Kidney epithelial cell (primary cell): ENCODE measurements around the gene GRIK5. TPM values are rescaled to one million over a fixed set of nuclear protein-coding genes. Genes with fewer than 3 reads are reported as not detected.
"Not testable (repeated sequence)": the region's sequence is repeated elsewhere in the genome, so short reads cannot be mapped to it uniquely, and the experiment has no call there.

ENCODE experiments used
- DNase-seq: peaks from one replicate; pipeline ENCODE4 v3.0.0-alpha.2; 2010; ENCODE audit warnings: low read depth
- H3K27me3 ChIP-seq: 2 replicates; pipeline ENCODE4 v1.6.0; 2011; ENCODE audit warnings: low read length; ENCODE audit not compliant: control insufficient read depth, insufficient read depth
- H3K36me3 ChIP-seq: 2 replicates; pipeline ENCODE4 v1.5.1; 2011; ENCODE audit warnings: low read length; ENCODE audit not compliant: control insufficient read depth, insufficient read depth
- H3K4me3 ChIP-seq: 2 replicates; pipeline ENCODE4 v1.5.1; 2011; ENCODE audit warnings: low read depth, mild to moderate bottlenecking, control low read depth, low read length
- total RNA-seq: library from RNA; depleted of rRNA; stranded (reverse); fragments of >200 nt; gene quantifications from 2 replicates; pipeline ENCODE4 v1.2.3, GENCODE V29; 2015
- TF ChIP-seq, protein P1 (sequence below): IDR thresholded peaks from 2 replicates; pipeline ENCODE4 v1.5.1; 2011; ENCODE audit warnings: mild to moderate bottlenecking, moderate library complexity, low read length, control low read depth, inconsistent platforms; ENCODE audit not compliant: insufficient read depth, poor library complexity, severe bottlenecking

GRIK5 gene
- total RNA-seq, 1 donor from 2014 or later, result 14.2 TPM

DNA sequence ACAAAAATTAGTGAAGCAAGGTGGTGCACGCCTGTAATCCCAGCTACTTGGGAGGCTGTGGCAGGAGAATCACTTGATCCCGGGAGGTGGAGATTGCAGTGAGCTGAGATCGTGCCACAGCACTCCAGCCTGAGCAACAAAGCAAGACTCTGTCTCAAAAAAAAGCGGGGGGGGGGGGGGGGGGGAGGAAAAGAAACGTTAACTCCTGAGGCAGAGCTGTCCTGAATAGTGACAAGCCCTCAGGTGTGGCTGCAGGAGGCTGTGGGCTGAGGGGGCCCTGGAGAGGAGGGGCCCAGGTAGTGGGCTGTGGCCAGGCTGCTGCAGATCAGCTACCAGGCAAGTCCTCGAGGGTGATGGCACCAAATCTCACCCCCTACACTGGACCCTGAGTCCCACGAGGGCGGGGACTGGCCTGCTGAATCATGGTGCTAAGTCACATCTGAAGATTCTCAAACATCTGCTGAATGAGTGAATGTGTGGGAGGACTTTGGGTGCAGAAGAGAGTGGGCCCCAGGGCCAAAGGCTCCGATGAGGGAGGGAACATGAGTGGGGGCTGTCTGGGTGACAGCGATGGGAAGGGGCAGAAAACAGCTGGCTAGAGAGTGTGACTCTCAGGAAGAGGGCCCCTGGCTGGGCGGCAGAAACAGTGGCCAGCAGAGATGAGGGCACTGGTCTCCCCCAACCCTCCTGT is 51.4 kb downstream of the GRIK5 start:
- TF ChIP-seq, protein P1, sequence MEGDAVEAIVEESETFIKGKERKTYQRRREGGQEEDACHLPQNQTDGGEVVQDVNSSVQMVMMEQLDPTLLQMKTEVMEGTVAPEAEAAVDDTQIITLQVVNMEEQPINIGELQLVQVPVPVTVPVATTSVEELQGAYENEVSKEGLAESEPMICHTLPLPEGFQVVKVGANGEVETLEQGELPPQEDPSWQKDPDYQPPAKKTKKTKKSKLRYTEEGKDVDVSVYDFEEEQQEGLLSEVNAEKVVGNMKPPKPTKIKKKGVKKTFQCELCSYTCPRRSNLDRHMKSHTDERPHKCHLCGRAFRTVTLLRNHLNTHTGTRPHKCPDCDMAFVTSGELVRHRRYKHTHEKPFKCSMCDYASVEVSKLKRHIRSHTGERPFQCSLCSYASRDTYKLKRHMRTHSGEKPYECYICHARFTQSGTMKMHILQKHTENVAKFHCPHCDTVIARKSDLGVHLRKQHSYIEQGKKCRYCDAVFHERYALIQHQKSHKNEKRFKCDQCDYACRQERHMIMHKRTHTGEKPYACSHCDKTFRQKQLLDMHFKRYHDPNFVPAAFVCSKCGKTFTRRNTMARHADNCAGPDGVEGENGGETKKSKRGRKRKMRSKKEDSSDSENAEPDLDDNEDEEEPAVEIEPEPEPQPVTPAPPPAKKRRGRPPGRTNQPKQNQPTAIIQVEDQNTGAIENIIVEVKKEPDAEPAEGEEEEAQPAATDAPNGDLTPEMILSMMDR, result no peak
- H3K4me3 ChIP-seq, result no peak overlapping the region
- no peak for DNase-seq
- no peaks in the 10 kb centered on the region for H3K27me3 ChIP-seq
- H3K36me3 ChIP-seq, result no peaks in the 10 kb centered on the region

DNA sequence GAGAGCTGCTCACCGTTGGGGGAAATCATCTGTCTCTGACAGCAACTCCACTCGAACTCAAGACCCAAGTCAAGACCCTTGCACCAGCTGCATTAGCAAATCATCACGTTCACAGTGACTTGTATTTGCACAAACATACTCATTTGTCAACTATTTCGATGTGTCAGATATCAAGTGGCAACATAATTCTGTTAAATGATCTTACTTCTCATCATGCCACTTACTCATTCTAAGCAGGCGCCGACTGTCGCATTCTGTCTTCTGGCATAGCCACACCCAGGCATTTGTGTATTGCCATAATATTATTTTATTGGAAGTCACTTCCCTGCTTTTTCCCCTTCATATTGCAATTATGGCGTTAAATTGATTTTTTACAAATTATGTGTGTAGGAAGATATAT is 53.0 kb downstream of the GRIK5 start:
- H3K36me3 ChIP-seq, result no peaks in the 10 kb centered on the region
- no peak for DNase-seq
- no peaks in the 10 kb centered on the region for H3K27me3 ChIP-seq
- H3K4me3 ChIP-seq, result no peak overlapping the region
- TF ChIP-seq, protein P1, result no peak

DNA sequence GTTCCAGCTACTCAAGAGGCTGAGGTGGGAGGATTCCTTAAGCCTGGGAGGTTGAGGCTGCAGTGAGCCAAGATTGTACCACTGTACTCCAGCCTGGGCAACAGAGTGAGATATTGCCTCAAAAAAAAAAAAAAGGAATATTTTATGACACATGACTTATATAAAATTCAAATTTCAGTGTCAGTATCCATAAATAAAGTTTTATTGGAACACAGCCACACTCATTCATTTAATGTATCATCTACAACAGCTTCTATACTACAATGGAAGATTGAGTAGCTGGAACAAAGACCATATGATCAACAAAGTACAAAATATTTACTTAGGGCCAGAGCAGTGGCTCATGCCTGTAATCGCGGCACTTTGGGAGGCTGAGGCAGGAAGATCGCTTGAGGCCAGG is 57.3 kb downstream of the GRIK5 start:
- H3K4me3 ChIP-seq, H3K36me3 ChIP-seq, H3K27me3 ChIP-seq, DNase-seq: not testable (repeated sequence)

DNA sequence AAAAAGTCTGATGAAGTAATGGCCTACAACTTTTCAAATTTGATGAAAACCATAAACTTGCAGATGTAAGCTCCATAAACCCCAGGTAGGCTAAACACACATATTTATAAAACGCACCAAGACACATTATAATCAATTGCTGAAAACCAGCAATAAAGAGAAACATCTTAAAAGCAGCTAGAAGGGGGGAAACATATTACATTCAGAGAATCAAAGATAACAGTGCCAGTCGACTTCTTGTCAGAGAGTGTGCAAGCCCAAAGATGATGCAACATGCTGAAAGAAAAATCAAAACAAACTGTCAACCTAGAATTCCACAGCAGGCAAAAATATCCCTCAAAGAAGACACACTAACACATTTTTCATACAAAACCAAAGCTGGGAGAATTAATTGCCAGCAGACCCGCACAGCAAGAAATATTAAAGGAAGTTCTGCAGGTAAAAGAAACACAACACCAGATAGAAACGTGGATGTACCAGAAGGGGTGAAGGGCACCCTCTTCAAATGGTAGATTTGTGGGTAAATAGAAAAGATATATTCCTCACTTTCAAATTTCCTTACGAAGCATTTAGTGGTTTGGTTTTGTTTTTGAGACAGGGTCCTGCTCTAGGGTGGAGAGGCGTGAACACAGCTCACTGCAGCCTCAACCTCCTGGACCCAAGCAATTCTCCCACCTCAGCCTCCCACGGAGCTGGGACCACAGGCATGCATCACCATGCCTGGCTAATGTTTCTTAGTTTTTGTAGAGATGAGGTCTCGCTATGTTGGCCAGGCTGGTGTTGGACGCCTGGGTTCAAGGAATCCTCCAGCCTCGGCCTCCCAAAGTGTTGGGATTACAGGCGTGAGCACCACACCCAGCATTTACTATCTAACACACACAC is 59.5 kb downstream of the GRIK5 start:
- H3K4me3 ChIP-seq, result no peak overlapping the region
- TF ChIP-seq, protein P1, result no peak
- no peak for DNase-seq
- no peaks in the 10 kb centered on the region for H3K36me3 ChIP-seq
- no peaks in the 10 kb centered on the region for H3K27me3 ChIP-seq

DNA sequence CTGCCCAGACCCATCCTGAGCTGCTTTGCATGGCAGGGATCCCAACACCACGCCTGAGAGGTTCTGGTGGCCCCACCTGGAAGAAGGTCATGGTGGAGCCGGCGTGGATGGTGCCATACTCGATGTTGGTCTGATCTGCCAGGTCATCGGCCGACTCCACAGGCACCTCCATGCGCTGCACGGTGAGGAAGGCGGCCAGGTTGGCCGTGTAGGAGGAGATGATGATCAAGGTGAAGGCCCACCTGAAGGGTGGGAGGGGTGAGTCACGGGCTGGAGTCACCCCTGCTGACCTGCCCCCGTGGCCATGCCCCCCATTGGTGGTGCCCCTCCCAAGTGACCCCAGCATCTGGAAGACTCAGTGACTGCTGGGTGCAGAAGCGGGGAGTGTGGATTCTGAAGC is 63.4 kb downstream of the GRIK5 start:
- no peak for DNase-seq
- Histone ChIP-seq H3K4me3 (no peak overlapping the region), H3K36me3 (no peaks in the 10 kb centered on the region), H3K27me3 (peaks cover 3% of the 10 kb centered on the region)
- TF ChIP-seq, protein P1, result no peak

DNA sequence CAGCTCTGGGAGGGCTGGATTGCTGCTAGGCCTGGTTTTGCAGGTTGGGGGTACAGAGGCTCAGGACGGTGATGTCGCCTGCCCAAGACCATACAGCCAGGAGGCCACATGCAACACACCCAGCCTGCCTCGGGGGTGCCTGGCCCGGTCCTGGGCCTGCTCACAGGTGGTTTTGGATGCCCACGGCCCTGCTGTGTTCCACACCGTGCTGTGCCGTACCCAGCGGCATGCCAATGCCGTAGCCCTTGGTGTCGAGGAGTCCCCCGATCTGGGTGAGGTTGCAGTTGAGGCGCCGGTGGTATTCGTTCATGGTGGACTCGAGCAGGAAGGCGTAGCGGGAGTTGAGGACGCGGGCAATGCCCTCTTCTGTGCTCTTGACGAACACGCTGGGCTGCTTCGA is 64.5 kb downstream of the GRIK5 start:
- DNase-seq, result no peak
- Histone ChIP-seq H3K27me3 (peaks cover 8% of the 10 kb centered on the region), H3K36me3 (no peaks in the 10 kb centered on the region), H3K4me3 (no peak overlapping the region)
- TF ChIP-seq, protein P1, result no peak
